HG03354 (cell line): Measurements from ENCODE around the gene CHRNA1.
A peak's percentile ranks its signal among the peaks of the same experiment; 100 is the strongest.
"Not testable (repeated sequence)": the region's sequence is repeated elsewhere in the genome, so short reads cannot be mapped to it uniquely, and the experiment has no call there.

Experiments
- ATAC-seq: cut with Tn5 transposase; IDR thresholded peaks from one replicate; pipeline ENCODE4 v1.9.1; 2021; ENCODE audit warnings: mild to moderate bottlenecking; ENCODE audit not compliant: unreplicated experiment, poor library complexity, severe bottlenecking

The CHRNA1 gene

GRCh38 chr2:174722942-174723592 lies 41.2 kb downstream of the CHRNA1 start:
- ATAC-seq: no peak

DNA sequence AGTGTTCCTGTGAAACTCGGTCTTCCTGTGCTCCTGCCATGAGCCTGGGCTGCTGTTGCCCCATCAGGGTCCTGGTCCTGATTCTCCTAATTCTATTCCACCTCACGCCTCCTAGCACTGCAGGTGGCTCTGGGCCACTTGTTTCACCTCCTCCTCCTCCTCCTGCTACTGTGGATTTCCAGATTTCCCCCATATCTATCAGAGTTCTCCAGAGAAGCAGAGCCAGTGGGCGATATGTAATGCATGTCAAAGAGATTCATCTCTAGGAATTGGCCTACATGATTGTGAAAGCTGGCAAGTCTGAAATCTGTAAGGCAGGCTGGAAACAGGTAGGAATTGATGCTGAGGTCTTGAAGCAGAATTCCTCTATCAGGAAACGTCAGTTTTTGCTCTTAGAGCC lies 45.3 kb downstream of the CHRNA1 start:
- ATAC-seq: no peak

GRCh38 chr2:174718591-174718990 lies 45.7 kb downstream of the CHRNA1 start:
- ATAC-seq: no peak

DNA sequence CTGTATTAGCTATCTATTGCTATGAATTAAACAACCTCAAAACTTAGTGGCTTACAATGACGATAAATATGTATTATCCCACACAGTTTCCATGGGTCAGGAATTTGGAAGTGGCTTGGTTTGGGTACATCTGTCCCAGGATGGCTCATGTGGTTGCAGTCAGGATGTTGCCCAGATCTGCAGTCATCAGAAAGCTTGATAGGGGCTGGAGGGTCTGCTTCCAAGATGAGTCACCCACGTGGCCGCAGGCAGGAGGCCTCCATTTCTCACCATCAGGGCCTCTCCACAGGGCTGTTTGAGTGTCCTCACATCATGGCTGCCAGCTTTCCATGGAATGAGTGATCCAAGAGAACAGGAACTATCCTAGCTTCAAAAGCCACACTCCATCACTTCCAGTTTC lies 46.4 kb downstream of the CHRNA1 start:
- no peak for ATAC-seq

- ATAC-seq: no peak
Measured at GRCh38 chr2:174717273-174717672, 47.0 kb downstream of the CHRNA1 start.

GRCh38 chr2:174716785-174717184 lies 47.5 kb downstream of the CHRNA1 start:
- ATAC-seq: no peak

DNA sequence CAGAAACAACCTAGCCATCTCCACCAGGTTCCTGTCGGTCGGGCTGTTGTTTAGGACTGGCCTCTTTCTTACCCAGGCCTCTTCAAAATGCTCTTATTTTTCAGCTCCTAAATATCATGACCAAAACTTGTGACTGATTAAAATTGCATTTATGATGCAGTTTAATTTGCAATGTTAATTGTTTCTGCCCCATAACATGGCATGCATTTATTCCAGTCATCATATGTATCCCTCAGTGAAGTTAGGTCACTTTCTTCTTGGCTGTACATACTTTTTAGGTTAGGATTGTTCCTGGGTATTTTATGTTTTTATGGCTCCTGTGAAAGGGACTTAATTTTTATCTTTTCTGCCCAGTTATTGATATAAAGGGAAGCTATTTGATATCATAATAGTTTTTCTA lies 50.6 kb downstream of the CHRNA1 start:
- no peak for ATAC-seq

GRCh38 chr2:174711206-174711605 lies 53.1 kb downstream of the CHRNA1 start:
- no peak for ATAC-seq

- not testable (repeated sequence) for ATAC-seq
Measured at GRCh38 chr2:174709416-174710004, 54.8 kb downstream of the CHRNA1 start.

GRCh38 chr2:174708713-174709112 lies 55.6 kb downstream of the CHRNA1 start:
- no peak for ATAC-seq

- ATAC-seq: no peak
Measured at GRCh38 chr2:174705321-174705720, 59.0 kb downstream of the CHRNA1 start.

GRCh38 chr2:174704642-174705041 lies 59.6 kb downstream of the CHRNA1 start:
- no peak for ATAC-seq

GRCh38 chr2:174704061-174704460 lies 60.2 kb downstream of the CHRNA1 start:
- ATAC-seq: no peak

DNA sequence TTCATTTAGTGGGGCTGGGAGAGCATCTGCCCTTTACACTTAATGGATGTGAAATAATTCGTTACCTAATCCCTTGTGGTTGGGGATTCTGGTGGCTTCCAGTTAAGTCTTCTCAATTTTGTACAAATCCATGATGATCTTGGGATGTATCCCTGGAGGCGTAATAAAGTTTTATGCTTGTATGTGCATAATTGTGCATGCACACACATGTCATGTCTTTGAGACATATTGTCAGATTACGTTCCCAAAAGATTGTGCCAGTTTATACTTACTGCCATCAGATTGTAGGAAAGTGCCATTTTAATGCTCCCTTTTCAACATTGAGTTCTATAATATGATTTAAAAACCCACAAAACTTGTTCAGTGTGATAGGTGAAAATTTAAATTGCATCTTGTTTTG lies 60.8 kb downstream of the CHRNA1 start:
- ATAC-seq: no peak

DNA sequence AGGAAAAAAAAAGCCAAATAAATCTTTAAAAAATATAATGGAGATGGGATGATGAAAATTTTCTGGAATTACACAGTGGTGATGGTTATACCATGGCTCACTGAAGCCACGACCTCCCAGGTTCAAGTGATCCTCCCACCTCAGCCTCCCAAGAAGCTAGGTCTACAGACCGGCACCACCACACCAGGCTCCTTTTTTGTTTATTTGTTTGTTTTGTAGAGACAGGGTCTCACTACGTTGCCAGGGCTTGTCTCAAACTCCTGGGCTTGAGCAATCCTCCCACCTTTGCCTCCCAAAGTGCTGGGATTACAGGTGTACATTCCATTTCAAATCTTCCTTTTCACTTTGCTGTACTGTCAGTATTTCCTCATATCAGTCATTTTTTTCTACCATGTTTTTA lies 61.7 kb downstream of the CHRNA1 start:
- no peak for ATAC-seq

- ATAC-seq: peak; percentile 67
Measured at GRCh38 chr2:174699993-174700766, 64.1 kb downstream of the CHRNA1 start.
